GM23338 (cell line): ENCODE data around the gene B4GALNT2. TPM values are rescaled to one million over a fixed set of nuclear protein-coding genes. Genes with fewer than 3 reads are reported as not detected.

ENCODE experiments used
- ATAC-seq: fragments of 200-7000 bp; cut with Tn5 transposase; 3 replicates; pipeline ENCODE4 v1.9.1; 2020
- DNase-seq: peaks from one replicate; pipeline ENCODE4 v3.0.0-alpha.2; 2015; ENCODE audit warnings: low spot score
- H2AFZ ChIP-seq: fragments of 200-600 bp; sonication (generic); 2 replicates; pipeline ENCODE4 v1.8.0; 2016; ENCODE audit warnings: antibody characterized with exemption, mild to moderate bottlenecking, moderate library complexity
- H3F3A ChIP-seq: fragments of 200-600 bp; sonication (generic); replicated peaks from 2 replicates; pipeline ENCODE4 v1.8.0; 2017; ENCODE audit warnings: antibody characterized with exemption, mixed run types, low read depth
- H3K27ac ChIP-seq: fragments of 200-600 bp; sonication (generic); 2 replicates; pipeline ENCODE4 v1.6.1; 2016; ENCODE audit warnings: low read depth
- H3K27me3 ChIP-seq: fragments of 200-600 bp; sonication (generic); 2 replicates; pipeline ENCODE4 v1.8.0; 2016; ENCODE audit warnings: mild to moderate bottlenecking, mixed run types, moderate library complexity; ENCODE audit not compliant: insufficient read depth
- H3K36me3 ChIP-seq: fragments of 200-600 bp; sonication (generic); 2 replicates; pipeline ENCODE4 v1.8.0; 2016; ENCODE audit warnings: mild to moderate bottlenecking; ENCODE audit not compliant: insufficient read depth
- H3K4me1 ChIP-seq: fragments of 200-600 bp; sonication (generic); 2 replicates; pipeline ENCODE4 v1.8.0; 2016; ENCODE audit warnings: mild to moderate bottlenecking, moderate library complexity; ENCODE audit not compliant: insufficient read depth
- H3K4me2 ChIP-seq: fragments of 200-600 bp; sonication (generic); 2 replicates; pipeline ENCODE4 v1.7.1; 2017; ENCODE audit warnings: mixed run types
- H3K4me3 ChIP-seq: fragments of 200-600 bp; sonication (generic); 2 replicates; pipeline ENCODE4 v1.6.1; 2016; ENCODE audit warnings: mixed run types
- H3K79me2 ChIP-seq: fragments of 200-600 bp; sonication (generic); replicated peaks from 2 replicates; pipeline ENCODE4 v1.8.0; 2017; ENCODE audit warnings: mild to moderate bottlenecking; ENCODE audit not compliant: insufficient read depth
- H3K9me2 ChIP-seq: fragments of 200-600 bp; sonication (generic); 2 replicates; pipeline ENCODE4 v1.8.0; 2017; ENCODE audit not compliant: insufficient read depth
- H4K20me1 ChIP-seq: fragments of 200-600 bp; sonication (generic); replicated peaks from 2 replicates; pipeline ENCODE4 v1.8.0; 2017; ENCODE audit warnings: mild to moderate bottlenecking; ENCODE audit not compliant: insufficient read depth
- H3K27ac Mint-ChIP-seq: 2 replicates; pipeline ENCODE4 v1.8.0; 2020; ENCODE audit warnings: inconsistent platforms, mild to moderate bottlenecking, moderate library complexity, mixed read lengths
- H3K27me3 Mint-ChIP-seq: 3 replicates; pipeline ENCODE4 v1.8.0; 2022; ENCODE audit warnings: low read depth, mild to moderate bottlenecking, moderate library complexity, mixed read lengths, inconsistent platforms; ENCODE audit not compliant: insufficient read depth, poor library complexity
- H3K36me3 Mint-ChIP-seq: 3 replicates; pipeline ENCODE4 v1.8.0; 2021; ENCODE audit warnings: low read depth, mild to moderate bottlenecking, inconsistent platforms, moderate library complexity, mixed read lengths
- H3K4me1 Mint-ChIP-seq: 3 replicates; pipeline ENCODE4 v1.8.0; 2020; ENCODE audit warnings: mild to moderate bottlenecking, inconsistent platforms, mixed read lengths
- H3K4me3 Mint-ChIP-seq: 3 replicates; pipeline ENCODE4 v1.8.0; 2021; ENCODE audit warnings: moderate library complexity, mild to moderate bottlenecking, inconsistent platforms, mixed read lengths
- H3K9me3 Mint-ChIP-seq: 3 replicates; pipeline ENCODE4 v1.8.0; 2020; ENCODE audit warnings: moderate library complexity, mild to moderate bottlenecking, inconsistent platforms, mixed read lengths
- CREB1 ChIP-seq: fragments of 250-450 bp; sonication (Bioruptor Pico); IDR thresholded peaks from 2 replicates; pipeline ENCODE4 v1.5.0; 2020; ENCODE audit warnings: low read depth, mild to moderate bottlenecking, moderate library complexity
- EZH2 ChIP-seq: fragments of 200-600 bp; sonication (generic); IDR thresholded peaks from one replicate; pipeline ENCODE4 v1.8.0; 2017; ENCODE audit warnings: antibody characterized with exemption, mild to moderate bottlenecking, low read depth; ENCODE audit not compliant: unreplicated experiment
- EZH2phosphoT487 ChIP-seq: fragments of 200-600 bp; sonication (generic); IDR thresholded peaks from one replicate; pipeline ENCODE4 v1.8.1; 2018; ENCODE audit warnings: antibody characterized with exemption; ENCODE audit not compliant: unreplicated experiment
- JUNB ChIP-seq: IDR thresholded peaks from one replicate; pipeline ENCODE4 v1.6.1; 2016; ENCODE audit warnings: antibody characterized with exemption; ENCODE audit not compliant: unreplicated experiment
- NANOG ChIP-seq: IDR thresholded peaks from 2 replicates; pipeline ENCODE4 v1.6.1; 2016; ENCODE audit warnings: antibody characterized with exemption, borderline replicate concordance
- POLR2AphosphoS5 ChIP-seq: IDR thresholded peaks from 2 replicates; pipeline ENCODE4 v1.6.1; 2016; ENCODE audit warnings: antibody characterized with exemption, low read depth
- REST ChIP-seq: IDR thresholded peaks from one replicate; pipeline ENCODE4 v1.6.1; 2018; ENCODE audit warnings: antibody characterized with exemption; ENCODE audit not compliant: unreplicated experiment
- ZNF114 ChIP-seq: fragments of 250-450 bp; sonication (Bioruptor Pico); IDR thresholded peaks from 2 replicates; pipeline ENCODE4 v1.5.0; 2020; ENCODE audit warnings: mild to moderate bottlenecking, moderate library complexity
- ZNF331 ChIP-seq: fragments of 250-450 bp; sonication (Bioruptor Pico); IDR thresholded peaks from 2 replicates; pipeline ENCODE4 v1.5.0; 2020; ENCODE audit warnings: low read depth, mild to moderate bottlenecking, moderate library complexity
- ZNF462 ChIP-seq: fragments of 250-450 bp; sonication (Bioruptor Pico); IDR thresholded peaks from 2 replicates; pipeline ENCODE4 v1.5.0; 2020; ENCODE audit warnings: mild to moderate bottlenecking, moderate library complexity
- polyA plus RNA-seq: library from polyadenylated mRNA; unstranded; fragments of >200 nt; fragmentation: Nextera tagmentation; extraction: Ambion mirVana; gene quantifications from 2 replicates; pipeline ENCODE4 v1.2.1, GENCODE V29; 2016
- total RNA-seq: library from RNA; depleted of rRNA; stranded (reverse); fragments of >200 nt; shearing (Covaris generic); gene quantifications from 2 replicates; pipeline ENCODE4 v1.2.3, GENCODE V29; 2014

B4GALNT2 gene
- total and polyA plus RNA-seq, 2 experiments from 2014 or later: not detected

GRCh38 chr17:49111934-49112333 lies 20.6 kb upstream of the B4GALNT2 start (continued):
- no peak for TF ChIP-seq ZNF462 (CRISPR knock-in tag)
- TF ChIP-seq CREB1 (CRISPR knock-in tag): no peak
- TF ChIP-seq ZNF114 (CRISPR knock-in tag): no peak
- TF ChIP-seq POLR2AphosphoS5: no peak
- TF ChIP-seq EZH2: no peak
- no peak for TF ChIP-seq JUNB
- TF ChIP-seq NANOG: no peak

- H3K9me3 Mint-ChIP-seq: peaks cover 8% of the 10 kb centered on the region
- Histone ChIP-seq H3K4me2 (no peak overlapping the region), H4K20me1 (no peaks in the 10 kb centered on the region), H3F3A (no peaks in the 10 kb centered on the region), H2AFZ (no peak overlapping the region), H3K27me3 (no peaks in the 10 kb centered on the region), H3K27ac (no peak overlapping the region), H3K4me3 (no peak overlapping the region), H3K9me2 (peaks cover 3% of the 10 kb centered on the region; the same call in 1 of the 2 replicates), H3K4me1 (peaks cover 16% of the 10 kb centered on the region), H3K79me2 (no peaks in the 10 kb centered on the region), H3K36me3 (no peaks in the 10 kb centered on the region)
- ATAC-seq: no peak
- no peaks in the 10 kb centered on the region for H3K36me3 Mint-ChIP-seq
- no peak overlapping the region for H3K4me3 Mint-ChIP-seq
- peaks cover 1% of the 10 kb centered on the region for H3K27me3 Mint-ChIP-seq
- no peak overlapping the region for H3K27ac Mint-ChIP-seq
- peaks cover 15% of the 10 kb centered on the region for H3K4me1 Mint-ChIP-seq
- DNase-seq: no peak
- TF ChIP-seq REST (no peak), ZNF114 (CRISPR knock-in tag) (no peak), EZH2phosphoT487 (no peak), ZNF331 (CRISPR knock-in tag) (no peak), EZH2 (no peak)
Measured at GRCh38 chr17:49112936-49113335, 19.6 kb upstream of the B4GALNT2 start.
